Skin of body (tissue), 2 donors: Measurements from ENCODE around the gene GIPC2. TPM values are rescaled to one million over a fixed set of nuclear protein-coding genes. Genes with fewer than 3 reads are reported as not detected.

Experiments used
- DNase-seq: peaks from one replicate; lab custom pipeline; 2025; lab: John Stamatoyannopoulos, UW
- total RNA-seq: library from RNA; depleted of rRNA; stranded (reverse); fragments of >200 nt; gene quantifications from one replicate; pipeline ENCODE4 v1.2.3, GENCODE V29; 2014

GIPC2 gene
- total RNA-seq, 1 donor from 2014 or later, result 2.3 TPM

- no peak for DNase-seq
These were observed 97.0 kb downstream of the GIPC2 start for GRCh38 chr1:78142736-78143135.

GRCh38 chr1:78143152-78143551, 97.4 kb downstream of the GIPC2 start:
- DNase-seq, result no peak

- no peak for DNase-seq
These were observed 97.9 kb downstream of the GIPC2 start for GRCh38 chr1:78143673-78144072.

GRCh38 chr1:78145105-78145580, 99.4 kb downstream of the GIPC2 start:
- DNase-seq, result peak; percentile 51

- DNase-seq, result no peak
These were observed 100.5 kb downstream of the GIPC2 start for GRCh38 chr1:78146205-78146771.

- DNase-seq, result no peak
These were observed 101.3 kb downstream of the GIPC2 start for GRCh38 chr1:78147031-78147430.

- no peak for DNase-seq
These were observed 107.4 kb downstream of the GIPC2 start for GRCh38 chr1:78153092-78153736.

- DNase-seq, result no peak
These were observed 109.4 kb downstream of the GIPC2 start for GRCh38 chr1:78155121-78155520.

- DNase-seq, result peak; percentile 61
These were observed 111.2 kb downstream of the GIPC2 start for GRCh38 chr1:78156805-78157521.

GRCh38 chr1:78165816-78166215, 120.0 kb downstream of the GIPC2 start:
- DNase-seq, result no peak

- DNase-seq, result no peak
These were observed 122.5 kb downstream of the GIPC2 start for GRCh38 chr1:78168306-78168705.

- DNase-seq, result no peak
These were observed 125.1 kb downstream of the GIPC2 start for GRCh38 chr1:78170859-78171258.

- DNase-seq, result no peak
These were observed 126.2 kb downstream of the GIPC2 start for GRCh38 chr1:78171736-78172590.

GRCh38 chr1:78176448-78176847, 130.7 kb downstream of the GIPC2 start:
- DNase-seq, result peak; percentile 56

GRCh38 chr1:78177708-78178270, 132.0 kb downstream of the GIPC2 start:
- no peak for DNase-seq

- no peak for DNase-seq
These were observed 133.1 kb downstream of the GIPC2 start for GRCh38 chr1:78178816-78179215.

GRCh38 chr1:78184460-78185072, 138.8 kb downstream of the GIPC2 start:
- DNase-seq, result no peak
